Panc1 (cell line): ENCODE data around the gene LINGO4. TPM values are rescaled to one million over a fixed set of nuclear protein-coding genes. Genes with fewer than 3 reads are reported as not detected.

Source experiments
- ATAC-seq: fragments of 200-7000 bp; cut with Tn5 transposase; 2 replicates; pipeline ENCODE4 v1.9.1; 2020; ENCODE audit warnings: mild to moderate bottlenecking, moderate library complexity
- BruUV-seq: library from RNA; stranded (reverse); fragments of 400-500 nt; replicated peaks from 2 replicates; lab custom pipeline; 2021; lab: Mats Ljungman, UMichigan
- CTCF ChIA-PET: fragments of 300-600 bp; sonication (Branson Sonifier 250); formaldehyde crosslinking; loops from one replicate; lab custom pipeline; 2022; ENCODE audit warnings: antibody characterized with exemption; lab: Charles Lee
- POLR2A ChIA-PET: fragments of 300-600 bp; sonication (Branson Sonifier 250); formaldehyde crosslinking; loops from one replicate; lab custom pipeline; 2022; ENCODE audit warnings: antibody characterized with exemption; lab: Charles Lee
- DNase-seq: peaks from one replicate; pipeline ENCODE4 v3.0.0-alpha.2; 2010; ENCODE audit warnings: low read depth, low spot score
- H3K27ac ChIP-seq: 2 replicates; pipeline ENCODE4 v1.5.1; 2011; ENCODE audit warnings: mild to moderate bottlenecking, low read length, inconsistent platforms
- H3K27me3 ChIP-seq: fragments of 200-500 bp; sonication (Bioruptor generic); 2 replicates; pipeline ENCODE4 v1.6.0; 2014; ENCODE audit warnings: low read length, inconsistent platforms; ENCODE audit not compliant: control insufficient read depth, insufficient read depth
- H3K36me3 ChIP-seq: fragments of 200-500 bp; sonication (Bioruptor generic); 2 replicates; pipeline ENCODE4 v1.5.1; 2014; ENCODE audit warnings: inconsistent platforms, mild to moderate bottlenecking, low read length, moderate library complexity; ENCODE audit not compliant: control insufficient read depth, insufficient read depth
- H3K4me1 ChIP-seq: 2 replicates; pipeline ENCODE4 v1.5.1; 2011; ENCODE audit warnings: inconsistent platforms, mild to moderate bottlenecking, low read length, moderate library complexity; ENCODE audit not compliant: control insufficient read depth, insufficient read depth
- H3K4me3 ChIP-seq, 2 experiments: 2 replicates each; pipeline ENCODE4 v1.5.1; 2011 to 2012; ENCODE audit warnings: low read depth in 2 of 2, low read length in 2 of 2, mild to moderate bottlenecking in 2 of 2, inconsistent platforms in 1 of 2, moderate library complexity in 1 of 2
- H3K9me3 ChIP-seq: fragments of 200-500 bp; sonication (Bioruptor generic); 2 replicates; pipeline ENCODE4 v1.5.1; 2014; ENCODE audit warnings: low read depth, mild to moderate bottlenecking, inconsistent platforms, low read length, moderate library complexity; ENCODE audit not compliant: control insufficient read depth, insufficient read depth
- CTCF ChIP-seq: fragments of 450-650 bp; IDR thresholded peaks from 2 replicates; pipeline ENCODE4 v1.5.1; 2017; ENCODE audit warnings: mild to moderate bottlenecking
- POLR2AphosphoS5 ChIP-seq: IDR thresholded peaks from 2 replicates; pipeline ENCODE4 v1.6.1; 2012; ENCODE audit warnings: mild to moderate bottlenecking, low read depth, low read length, moderate library complexity
- REST ChIP-seq, 2 experiments: IDR thresholded peaks; 2 replicates each; pipeline ENCODE4 v1.6.1; 2011 to 2012; ENCODE audit warnings: low read depth in 2 of 2, control low read depth in 1 of 2, low read length in 1 of 2, mild to moderate bottlenecking in 1 of 2, moderate library complexity in 1 of 2; ENCODE audit not compliant: insufficient read depth in 1 of 2
- SIN3A ChIP-seq: IDR thresholded peaks from 2 replicates; pipeline ENCODE4 v1.6.1; 2012; ENCODE audit warnings: low read depth, mild to moderate bottlenecking, low read length, moderate library complexity, borderline replicate concordance; ENCODE audit not compliant: insufficient read depth
- TCF7L2 ChIP-seq: IDR thresholded peaks from 2 replicates; pipeline ENCODE4 v1.6.1; 2011; ENCODE audit warnings: mild to moderate bottlenecking, low read depth, low read length, inconsistent platforms
- in situ Hi-C: cut with HindIII; loops from 2 replicates; pipeline ENCODE4 v1.10.0; 2016; ENCODE audit warnings: low sequenced_read_pairs, low pct_unique_long_range_greater_than_20kb
- intact Hi-C: fragments of 100-400 bp; cut with micrococcal nuclease; formaldehyde crosslinking; loops from one replicate; pipeline ENCODE4 v1.10.0; 2022; ENCODE audit not compliant: unreplicated experiment
- total RNA-seq: library from RNA; stranded (reverse); gene quantifications from one replicate; pipeline ENCODE4 v1.2.1, GENCODE V29; 2021; ENCODE audit not compliant: unreplicated experiment

LINGO4 gene
- total RNA-seq, 1 experiment from 2014 or later: not detected

- Histone ChIP-seq H3K27ac (no peak overlapping the region), H3K27me3 (no peaks in the 10 kb centered on the region)
- no TSS peak for BruUV-seq
Measured at GRCh38 chr1:151803164-151803563, 2.1 kb downstream of the LINGO4 start.

GRCh38 chr1:151802372-151802771 is 2.8 kb downstream of the LINGO4 start:
- Histone ChIP-seq H3K4me3 (no peak overlapping the region), H3K27ac (no peak overlapping the region), H3K4me1 (no peaks in the 10 kb centered on the region; the same call in 1 of the 2 replicates), H3K9me3 (no peaks in the 10 kb centered on the region), H3K27me3 (no peaks in the 10 kb centered on the region), H3K36me3 (no peaks in the 10 kb centered on the region)
- DNase-seq: no peak
- POLR2A ChIA-PET: no interaction called here
- no peak for ATAC-seq
- CTCF ChIA-PET: no interaction called here
- intact Hi-C loops: no loop called here
- no peak for TF ChIP-seq TCF7L2
- no peak for TF ChIP-seq REST (IDR thresholded peaks at IDR 0.05; ENCODE audit: insufficient read depth in 1 of 2, low read depth in 2 of 2, low read length in 1 of 2)
- no peak for TF ChIP-seq SIN3A
- no peak for TF ChIP-seq CTCF
- no peak for TF ChIP-seq POLR2AphosphoS5
- in situ Hi-C loops: no loop called here
- BruUV-seq: no TSS peak

More at GRCh38 chr1:151803164-151803563, 2.1 kb downstream of the LINGO4 start:
- Histone ChIP-seq H3K9me3 (no peaks in the 10 kb centered on the region), H3K4me1 (no peaks in the 10 kb centered on the region; the same call in 1 of the 2 replicates), H3K36me3 (no peaks in the 10 kb centered on the region), H3K4me3 (no peak overlapping the region)
- CTCF ChIA-PET: interaction anchor here (0.6 kb wide), 1 partner anchor 1264 kb away, joined by 6 read pairs; no protein-coding TSS in a partner anchor
- in situ Hi-C loops (no loop called here), intact Hi-C loops (no loop called here)
- no peak for TF ChIP-seq REST (IDR thresholded peaks at IDR 0.05; ENCODE audit: insufficient read depth in 1 of 2, low read depth in 2 of 2, low read length in 1 of 2)
- no peak for TF ChIP-seq POLR2AphosphoS5
- no peak for TF ChIP-seq CTCF
- TF ChIP-seq SIN3A: no peak
- no peak for TF ChIP-seq TCF7L2
- no peak; the same call in 1 of the 2 replicates for ATAC-seq
- POLR2A ChIA-PET: no interaction called here
- DNase-seq: no peak
